Esophagus (tissue), 2 donors: Measurements from ENCODE around the gene MFAP4. TPM values are rescaled to one million over a fixed set of nuclear protein-coding genes. Genes with fewer than 3 reads are reported as not detected.
A peak's percentile ranks its signal among the peaks of the same experiment; 100 is the strongest.

Source experiments
- H3K27ac ChIP-seq, 2 donors: one replicate each; pipeline ENCODE4 v1.5.1; 2013; ENCODE audit warnings: low read depth in 2 of 2, mild to moderate bottlenecking in 2 of 2, inconsistent platforms in 1 of 2, low read length in 1 of 2, moderate library complexity in 1 of 2
- H3K27me3 ChIP-seq, 2 donors: one replicate each; pipeline ENCODE4 v1.6.1; 2013; ENCODE audit warnings: low read length in 2 of 2, control low read depth in 1 of 2, mild to moderate bottlenecking in 1 of 2; ENCODE audit not compliant: insufficient read depth in 2 of 2, control insufficient read depth in 1 of 2
- H3K36me3 ChIP-seq, 2 donors: one replicate each; pipeline ENCODE4 v1.6.1; 2013; ENCODE audit warnings: low read length in 1 of 2; ENCODE audit not compliant: control insufficient read depth in 2 of 2, insufficient read depth in 2 of 2
- H3K4me1 ChIP-seq, 2 donors: one replicate each; pipeline ENCODE4 v1.6.1; 2013; ENCODE audit warnings: low read length in 1 of 2; ENCODE audit not compliant: control insufficient read depth in 2 of 2, insufficient read depth in 2 of 2
- H3K4me3 ChIP-seq, 2 donors: one replicate each; pipeline ENCODE4 v1.5.1; 2013; ENCODE audit warnings: low read length in 2 of 2, mild to moderate bottlenecking in 2 of 2, low read depth in 1 of 2, moderate library complexity in 1 of 2
- H3K9me3 ChIP-seq, 2 donors: one replicate each; pipeline ENCODE4 v1.6.1; 2013; ENCODE audit warnings: mild to moderate bottlenecking in 2 of 2, low read depth in 1 of 2, low read length in 1 of 2, moderate library complexity in 1 of 2; ENCODE audit not compliant: control insufficient read depth in 2 of 2, insufficient read depth in 1 of 2
- WGBS, 2 donors: extraction: QIAGEN DNeasy Blood & Tissue Kit; methylation state at CpG; one replicate each; pipeline ENCODE4 v1.1.7; 2013; 5-methylcytosine and 5-hydroxymethylcytosine counted together
- polyA plus RNA-seq, 2 donors: library from polyadenylated mRNA; stranded (reverse); fragments of 200-250 nt; gene quantifications; one replicate each; pipeline ENCODE4 v1.2.3, GENCODE V29; 2013
- donor health status: healthy with polysubstance abuse.
- donor health status: Bipolar disorder and iron deficiency.

MFAP4 gene
- polyA plus RNA-seq, 2 donors, result 8.3 to 33.7 TPM

- no peaks in the 10 kb centered on the region for H3K36me3 ChIP-seq
- H3K4me3 ChIP-seq, result no peak within 1 kb of the TSS
- peaks cover 0 to 2% of the 10 kb centered on the region in 2 donors for H3K4me1 ChIP-seq
- 40 to 54% methylated on average over 23 of the region's 23 CpGs for WGBS, 2 donors
- peaks cover 0 to 2% of the 10 kb centered on the region in 2 donors for H3K9me3 ChIP-seq
- H3K27ac ChIP-seq, result peak within 1 kb of the TSS in 1 of 2 donors; percentile 7
- H3K27me3 ChIP-seq, result no peaks in the 10 kb centered on the region
Observed at GRCh38 chr17:19410875-19411620, 24.1 kb upstream of the MFAP4 start, which contains the start of gene RNF112. Gene RNF112 (plus strand): TSS chr17:19411232. CDS start chr17:19411409, 177 bp downstream.

GRCh38 chr17:19410091-19410490 is 23.1 kb upstream of the MFAP4 start:
- Histone ChIP-seq H3K27me3 (no peaks in the 10 kb centered on the region), H3K4me3 (no peak overlapping the region), H3K27ac (peak overlapping the region in 1 of 2 donors; percentile 17), H3K36me3 (no peaks in the 10 kb centered on the region), H3K9me3 (peaks cover 0 to 2% of the 10 kb centered on the region in 2 donors), H3K4me1 (peaks cover 0 to 2% of the 10 kb centered on the region in 2 donors)
- WGBS, 2 donors, result 66 to 81% methylated on average over 6 of the region's 6 CpGs

GRCh38 chr17:19409509-19409908 is 22.5 kb upstream of the MFAP4 start:
- Histone ChIP-seq H3K36me3 (no peaks in the 10 kb centered on the region), H3K4me1 (peaks cover 0 to 2% of the 10 kb centered on the region in 2 donors), H3K4me3 (no peak overlapping the region), H3K9me3 (peaks cover 0 to 2% of the 10 kb centered on the region in 2 donors), H3K27ac (peak overlapping the region in 1 of 2 donors; percentile 17), H3K27me3 (no peaks in the 10 kb centered on the region)
- 55 to 65% methylated on average over 3 of the region's 3 CpGs for WGBS, 2 donors

GRCh38 chr17:19409066-19409465 is 22.1 kb upstream of the MFAP4 start:
- H3K4me1 ChIP-seq, result peaks cover 0 to 2% of the 10 kb centered on the region in 2 donors
- peaks cover 0 to 2% of the 10 kb centered on the region in 2 donors for H3K9me3 ChIP-seq
- 88% methylated on average over 3 of the region's 3 CpGs for WGBS, 2 donors
- no peaks in the 10 kb centered on the region for H3K27me3 ChIP-seq
- H3K27ac ChIP-seq, result no peak overlapping the region
- no peak overlapping the region for H3K4me3 ChIP-seq
- no peaks in the 10 kb centered on the region for H3K36me3 ChIP-seq

- WGBS, 2 donors, result 84 to 95% methylated on average over 2 of the region's 2 CpGs
Observed at GRCh38 chr17:19408346-19408710, 21.3 kb upstream of the MFAP4 start.

GRCh38 chr17:19407601-19408345 is 20.8 kb upstream of the MFAP4 start:
- peaks cover 0 to 2% of the 10 kb centered on the region in 2 donors for H3K9me3 ChIP-seq
- 96 to 97% methylated on average over 10 of the region's 10 CpGs for WGBS, 2 donors
- H3K27me3 ChIP-seq, result no peaks in the 10 kb centered on the region
- no peak overlapping the region for H3K27ac ChIP-seq
- no peak overlapping the region for H3K4me3 ChIP-seq
- peaks cover 3 to 6% of the 10 kb centered on the region in 2 donors for H3K4me1 ChIP-seq
- no peaks in the 10 kb centered on the region for H3K36me3 ChIP-seq

More at GRCh38 chr17:19408346-19408710, 21.3 kb upstream of the MFAP4 start:
- Histone ChIP-seq H3K4me1 (peaks cover 0 to 2% of the 10 kb centered on the region in 2 donors), H3K27ac (no peak overlapping the region), H3K9me3 (peaks cover 0 to 2% of the 10 kb centered on the region in 2 donors), H3K27me3 (no peaks in the 10 kb centered on the region), H3K36me3 (no peaks in the 10 kb centered on the region), H3K4me3 (no peak overlapping the region)

- peaks cover 6 to 7% of the 10 kb centered on the region in 2 donors for H3K4me1 ChIP-seq
- WGBS, 2 donors, result 91 to 95% methylated on average over 5 of the region's 5 CpGs
- no peaks in the 10 kb centered on the region for H3K36me3 ChIP-seq
- H3K4me3 ChIP-seq, result no peak overlapping the region
- peaks cover 0 to 2% of the 10 kb centered on the region in 2 donors for H3K9me3 ChIP-seq
- H3K27ac ChIP-seq, result no peak overlapping the region
- H3K27me3 ChIP-seq, result no peaks in the 10 kb centered on the region
Observed at GRCh38 chr17:19405114-19405513, 18.1 kb upstream of the MFAP4 start.

- Histone ChIP-seq H3K36me3 (no peaks in the 10 kb centered on the region), H3K27me3 (no peaks in the 10 kb centered on the region), H3K9me3 (peaks cover 0 to 2% of the 10 kb centered on the region in 2 donors), H3K4me3 (no peak overlapping the region), H3K27ac (no peak overlapping the region), H3K4me1 (peaks cover 7 to 10% of the 10 kb centered on the region in 2 donors)
- WGBS, 2 donors, result 72 to 92% methylated on average over 1 of the region's 1 CpG
Observed at GRCh38 chr17:19404264-19404663, 17.3 kb upstream of the MFAP4 start.

- Histone ChIP-seq H3K27ac (no peak overlapping the region), H3K27me3 (no peaks in the 10 kb centered on the region)
- 93 to 95% methylated on average over 4 of the region's 4 CpGs for WGBS, 2 donors
Observed at GRCh38 chr17:19403021-19403420, 16.0 kb upstream of the MFAP4 start.

More at GRCh38 chr17:19403021-19403420, 16.0 kb upstream of the MFAP4 start:
- Histone ChIP-seq H3K4me1 (peaks cover 7 to 10% of the 10 kb centered on the region in 2 donors), H3K36me3 (no peaks in the 10 kb centered on the region), H3K4me3 (no peak overlapping the region), H3K9me3 (peaks cover 0 to 2% of the 10 kb centered on the region in 2 donors)
